Measurements from ENCODE around the gene ALLC.

GRCh38 chr2:3633089-3633981 is 24.7 kb upstream of the ALLC start:
- TF ChIP-seq POLR2A (IDR thresholded peaks at IDR 0.05; ENCODE audit: low read depth) (no peak), CTCF (IDR thresholded peaks at IDR 0.05) (no peak), POLR2AphosphoS5 (IDR thresholded peaks at IDR 0.05) (no peak)
